ENCODE data around the gene GOT1.

GOT1 gene

DNA sequence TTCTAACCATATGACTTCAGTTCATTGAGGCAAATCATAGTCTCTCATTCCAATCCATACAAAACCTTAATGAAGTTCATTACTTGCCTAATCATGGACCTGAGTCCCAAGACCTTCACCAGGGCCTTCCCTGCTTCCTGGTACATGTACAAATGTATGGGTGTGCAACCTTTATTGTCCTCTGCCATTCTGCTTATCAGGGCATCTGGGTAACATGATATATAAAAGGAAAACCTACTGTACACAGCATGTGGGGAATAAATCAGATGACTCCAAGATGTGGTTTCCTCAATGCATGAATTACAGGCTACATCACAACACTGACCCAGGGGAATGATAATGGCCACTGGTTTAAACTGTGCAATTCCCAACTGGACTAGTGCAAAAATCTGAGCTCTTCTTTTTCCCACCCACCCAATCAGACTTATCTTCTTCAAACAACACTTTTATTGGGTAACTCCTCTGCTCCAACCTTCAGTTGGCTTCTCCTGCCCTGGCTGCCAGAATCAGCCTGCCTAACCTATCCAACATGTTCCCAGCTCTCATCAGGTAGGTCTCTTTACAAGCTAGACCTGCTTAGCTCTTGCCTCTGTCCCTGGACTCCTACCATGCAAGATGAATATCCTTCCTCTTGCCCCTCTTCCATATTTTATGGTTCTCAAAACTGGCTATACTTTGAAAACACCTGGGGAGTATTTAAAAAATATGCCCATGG lies 11.4 kb downstream of the GOT1 start:
- DNase-seq (ENCODE audit: low read depth) = no peak
- H3K4me3 ChIP-seq (ENCODE audit: low read length) = no peak overlapping the region
- TF ChIP-seq, protein P1, sequence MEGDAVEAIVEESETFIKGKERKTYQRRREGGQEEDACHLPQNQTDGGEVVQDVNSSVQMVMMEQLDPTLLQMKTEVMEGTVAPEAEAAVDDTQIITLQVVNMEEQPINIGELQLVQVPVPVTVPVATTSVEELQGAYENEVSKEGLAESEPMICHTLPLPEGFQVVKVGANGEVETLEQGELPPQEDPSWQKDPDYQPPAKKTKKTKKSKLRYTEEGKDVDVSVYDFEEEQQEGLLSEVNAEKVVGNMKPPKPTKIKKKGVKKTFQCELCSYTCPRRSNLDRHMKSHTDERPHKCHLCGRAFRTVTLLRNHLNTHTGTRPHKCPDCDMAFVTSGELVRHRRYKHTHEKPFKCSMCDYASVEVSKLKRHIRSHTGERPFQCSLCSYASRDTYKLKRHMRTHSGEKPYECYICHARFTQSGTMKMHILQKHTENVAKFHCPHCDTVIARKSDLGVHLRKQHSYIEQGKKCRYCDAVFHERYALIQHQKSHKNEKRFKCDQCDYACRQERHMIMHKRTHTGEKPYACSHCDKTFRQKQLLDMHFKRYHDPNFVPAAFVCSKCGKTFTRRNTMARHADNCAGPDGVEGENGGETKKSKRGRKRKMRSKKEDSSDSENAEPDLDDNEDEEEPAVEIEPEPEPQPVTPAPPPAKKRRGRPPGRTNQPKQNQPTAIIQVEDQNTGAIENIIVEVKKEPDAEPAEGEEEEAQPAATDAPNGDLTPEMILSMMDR (conservative IDR thresholded peaks at IDR 0.05; ENCODE audit: low read length) = no peak

GRCh38 chr10:99412099-99412498 lies 18.3 kb downstream of the GOT1 start:
- TF ChIP-seq, protein P1 (conservative IDR thresholded peaks at IDR 0.05; ENCODE audit: low read length) = no peak
- no peak overlapping the region for H3K4me3 ChIP-seq (ENCODE audit: low read length)
- no peak for DNase-seq (ENCODE audit: low read depth)

- no peak overlapping the region for H3K4me3 ChIP-seq (ENCODE audit: low read length)
- DNase-seq (ENCODE audit: low read depth) = no peak
- TF ChIP-seq, protein P1 (conservative IDR thresholded peaks at IDR 0.05; ENCODE audit: low read length) = no peak
Observed at GRCh38 chr10:99411546-99411945, 18.9 kb downstream of the GOT1 start.

- DNase-seq (ENCODE audit: low read depth) = no peak
- TF ChIP-seq, protein P1 (conservative IDR thresholded peaks at IDR 0.05; ENCODE audit: low read length) = no peak
- no peak overlapping the region for H3K4me3 ChIP-seq (ENCODE audit: low read length)
Observed at GRCh38 chr10:99410876-99411275, 19.5 kb downstream of the GOT1 start.

GRCh38 chr10:99410146-99410545 lies 20.3 kb downstream of the GOT1 start:
- no peak for DNase-seq (ENCODE audit: low read depth)
- TF ChIP-seq, protein P1 (conservative IDR thresholded peaks at IDR 0.05; ENCODE audit: low read length) = no peak
- H3K4me3 ChIP-seq (ENCODE audit: low read length) = no peak overlapping the region

- H3K4me3 ChIP-seq (ENCODE audit: low read length) = no peak overlapping the region
- TF ChIP-seq, protein P1 (conservative IDR thresholded peaks at IDR 0.05; ENCODE audit: low read length) = no peak
- DNase-seq (ENCODE audit: low read depth) = no peak
Observed at GRCh38 chr10:99406149-99406548, 24.3 kb downstream of the GOT1 start.

DNA sequence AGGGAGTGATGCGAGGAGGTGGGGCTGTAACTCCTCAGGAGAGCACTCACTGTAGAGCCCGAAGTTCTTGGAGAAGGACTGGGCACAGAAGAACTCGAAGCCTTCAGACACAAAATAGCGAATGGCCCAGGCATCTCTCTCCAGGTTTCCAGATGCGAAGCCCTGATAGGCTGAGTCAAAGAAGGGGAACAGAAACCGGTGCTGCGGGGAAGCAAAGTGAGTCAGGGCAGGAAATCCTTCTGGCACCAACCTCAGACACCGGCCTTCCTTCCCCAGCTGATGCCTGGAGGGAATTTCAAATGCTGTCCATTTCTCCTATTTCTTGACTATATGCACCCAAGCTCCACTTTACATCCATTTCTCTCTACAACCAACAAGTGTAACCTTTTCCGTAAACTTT lies 26.8 kb downstream of the GOT1 start:
- DNase-seq (ENCODE audit: low read depth) = no peak
- TF ChIP-seq, protein P1 (conservative IDR thresholded peaks at IDR 0.05; ENCODE audit: low read length) = no peak
- H3K4me3 ChIP-seq (ENCODE audit: low read length) = no peak overlapping the region
